ENCODE measurements around the gene XRN2.

XRN2 gene

DNA sequence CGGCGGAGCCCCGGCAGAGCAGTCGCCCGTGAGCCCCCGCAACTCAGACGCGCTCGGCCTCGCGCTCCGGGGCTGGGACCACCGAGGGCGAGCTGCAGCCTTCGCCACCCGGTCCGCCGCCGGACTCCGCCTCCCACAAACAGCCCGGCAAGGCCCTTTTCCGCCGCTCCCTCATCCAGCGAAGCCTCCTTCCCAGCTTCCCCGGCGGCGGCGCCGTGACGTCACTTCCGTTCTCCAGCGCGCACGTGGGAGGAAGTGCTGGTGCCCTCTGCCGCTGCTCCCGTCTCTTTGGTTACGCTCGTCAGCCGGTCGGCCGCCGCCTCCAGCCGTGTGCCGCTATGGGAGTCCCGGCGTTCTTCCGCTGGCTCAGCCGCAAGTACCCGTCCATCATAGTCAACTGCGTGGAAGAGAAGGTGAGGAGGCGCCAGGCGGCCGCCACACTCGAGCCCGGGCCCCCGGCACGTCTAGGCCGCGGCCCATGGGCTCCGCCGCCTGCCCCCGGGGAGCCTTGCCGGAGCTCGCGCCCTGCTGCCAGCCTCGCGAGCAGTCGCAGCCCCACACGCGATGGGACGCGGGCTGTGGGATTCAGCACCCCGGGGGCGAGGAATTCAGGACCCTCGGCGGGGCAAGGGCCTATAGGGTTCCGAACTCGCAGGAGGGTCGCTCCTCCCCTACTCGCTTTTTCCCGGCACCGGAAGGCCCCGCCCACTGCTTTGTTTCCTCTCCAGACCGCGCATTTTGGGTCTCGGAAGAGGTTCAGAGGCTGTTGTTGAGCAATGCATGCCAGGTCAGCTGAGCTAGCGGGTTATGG, at the start of gene XRN2:
Gene XRN2, plus strand, starts transcription at position 271 of the 811 bp plus-strand sequence. Its CDS starts 68 bp downstream, at position 339.
- peak; percentile 96 for DNase-seq

GRCh38 chr20:21257192-21257591, 45.9 kb upstream of the XRN2 start:
- no peak for DNase-seq

- DNase-seq: no peak
Measured at GRCh38 chr20:21258411-21258810, 44.7 kb upstream of the XRN2 start.

GRCh38 chr20:21259346-21259745, 43.8 kb upstream of the XRN2 start:
- no peak for DNase-seq

GRCh38 chr20:21262812-21263211, 40.3 kb upstream of the XRN2 start:
- DNase-seq: no peak

DNA sequence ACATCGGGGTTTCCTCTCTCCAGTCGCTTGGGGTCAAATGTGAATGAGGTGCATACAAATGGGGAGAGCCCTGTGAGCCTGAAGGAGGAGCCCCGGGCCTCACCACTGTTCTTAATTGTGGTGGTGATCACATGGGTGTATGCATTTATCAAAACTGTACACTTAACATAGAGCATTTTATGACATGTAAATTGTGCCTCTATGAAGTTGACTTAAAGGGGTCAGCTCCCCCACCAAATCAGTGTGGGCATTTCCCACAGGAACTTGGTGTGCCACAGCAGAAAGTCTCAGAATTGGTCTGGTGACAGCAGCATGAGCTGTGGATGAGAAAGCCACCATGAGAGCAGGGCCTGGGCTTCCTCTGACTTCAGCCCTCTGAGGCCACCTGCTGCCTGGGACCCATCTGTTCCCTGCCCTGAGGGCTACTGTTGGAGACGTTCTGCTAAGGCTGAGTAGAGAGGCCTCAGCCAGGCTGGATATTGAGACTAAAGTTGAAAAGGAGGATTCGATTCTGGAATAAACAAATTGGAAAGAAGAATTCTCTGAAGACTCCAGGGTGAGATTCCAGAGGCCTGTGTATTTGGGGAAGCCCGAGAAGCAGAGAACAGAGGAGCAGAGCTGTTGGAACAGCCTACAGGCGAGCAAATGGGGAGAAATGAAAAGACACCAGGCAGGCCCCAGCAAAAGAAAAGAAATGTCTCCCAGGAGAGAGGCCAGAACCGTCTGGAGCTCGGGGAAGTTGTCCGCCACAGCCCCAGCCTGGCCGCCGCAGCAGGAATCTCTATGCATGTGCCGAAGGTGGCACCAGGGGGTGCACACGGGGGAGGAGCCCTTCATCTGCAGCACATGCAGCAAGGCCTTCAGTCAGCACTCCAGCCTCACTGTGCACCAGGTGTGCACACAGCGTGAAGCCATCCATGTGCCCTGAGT, 37.6 kb upstream of the XRN2 start:
- DNase-seq: no peak

- DNase-seq: no peak
Measured at GRCh38 chr20:21266191-21266536, 37.0 kb upstream of the XRN2 start.

GRCh38 chr20:21269772-21270171, 33.4 kb upstream of the XRN2 start:
- no peak for DNase-seq

- no peak for DNase-seq
Measured at GRCh38 chr20:21270806-21271205, 32.3 kb upstream of the XRN2 start.

DNA sequence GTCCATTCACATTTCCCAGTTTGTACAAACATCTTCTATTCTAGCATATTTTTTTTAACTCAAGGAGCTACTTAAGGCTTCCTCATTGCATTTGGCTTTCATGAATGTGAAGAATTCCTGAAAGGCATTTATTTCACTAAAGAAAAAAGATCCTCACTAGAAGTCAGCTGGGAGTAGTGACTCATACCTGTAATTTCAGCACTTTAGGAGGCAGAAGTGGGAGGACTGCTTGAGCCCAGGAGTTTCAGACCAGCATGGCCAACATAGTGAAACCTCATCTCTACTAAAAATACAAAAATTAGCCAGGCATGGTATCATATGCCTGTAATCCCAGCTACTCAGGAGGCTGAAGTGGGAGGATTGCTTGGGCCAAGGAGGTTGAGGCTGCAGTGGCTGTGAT, 30.9 kb upstream of the XRN2 start:
- DNase-seq: no peak

DNA sequence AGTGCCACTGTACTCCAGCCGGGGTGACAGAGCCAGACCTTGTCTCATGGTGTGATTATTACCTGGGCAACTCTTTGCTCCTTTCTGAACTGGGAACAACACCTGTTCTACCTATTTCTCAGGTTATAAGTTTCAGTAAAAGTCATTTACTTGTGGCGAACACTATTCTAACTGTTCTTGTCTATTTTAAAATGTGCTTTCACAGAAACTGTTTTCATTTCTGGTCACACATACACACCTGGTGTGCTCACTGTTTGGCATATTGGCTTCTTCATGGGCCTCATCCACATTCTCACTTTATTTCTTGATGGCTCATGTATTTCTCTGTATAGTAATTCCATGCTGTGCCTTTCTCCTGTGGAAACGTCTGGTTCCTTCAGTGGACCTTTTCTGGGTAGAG, 30.5 kb upstream of the XRN2 start:
- DNase-seq: no peak

DNA sequence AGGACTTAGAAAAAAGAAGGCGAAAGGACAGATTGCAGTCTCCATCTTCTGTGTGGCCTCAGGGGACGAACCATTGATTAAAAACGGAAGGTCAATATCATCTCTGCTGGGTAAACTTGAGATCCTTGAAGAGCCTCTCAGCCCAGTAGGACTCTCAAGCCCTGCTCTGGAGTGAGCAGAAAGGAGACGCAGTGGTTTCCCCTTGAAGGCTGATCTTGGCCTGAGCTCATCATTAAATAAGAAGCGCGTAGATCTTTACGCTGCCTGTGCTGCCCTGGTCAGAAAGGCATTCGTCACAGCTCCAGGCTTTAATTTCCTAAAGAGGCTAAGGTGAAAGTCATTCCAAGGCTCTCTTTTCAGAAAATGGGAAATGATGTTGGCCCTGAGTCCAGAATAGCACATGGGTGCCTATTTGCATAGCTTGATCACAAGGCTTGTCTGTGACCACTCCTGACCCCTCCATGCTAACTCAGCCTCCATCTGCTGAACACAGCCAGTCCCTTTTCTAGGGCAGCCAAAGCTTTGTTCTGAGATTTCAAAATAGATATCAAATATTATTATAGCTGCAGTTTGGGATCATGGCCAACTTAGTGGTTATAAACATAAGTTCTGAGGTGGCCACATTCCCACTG, 29.3 kb upstream of the XRN2 start:
- no peak for DNase-seq

DNA sequence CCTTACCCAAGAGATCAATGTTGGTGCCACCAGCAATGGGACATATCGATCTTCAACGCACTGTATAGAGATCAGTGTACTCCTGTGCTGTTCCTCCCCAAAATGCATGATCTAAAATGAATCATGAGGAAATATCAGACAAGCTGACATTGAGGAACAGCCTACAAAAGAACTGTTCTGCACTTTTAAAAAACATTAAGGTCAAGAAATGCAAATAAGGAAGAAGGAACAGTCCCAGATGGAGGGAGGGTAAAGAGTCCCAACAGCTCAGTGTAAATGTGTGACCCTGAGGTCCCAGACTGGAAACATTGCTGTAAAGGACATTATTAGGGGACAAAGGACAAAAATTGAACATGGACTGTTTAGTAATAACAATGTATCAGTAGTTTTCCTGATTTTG, 24.3 kb upstream of the XRN2 start:
- DNase-seq: no peak

DNA sequence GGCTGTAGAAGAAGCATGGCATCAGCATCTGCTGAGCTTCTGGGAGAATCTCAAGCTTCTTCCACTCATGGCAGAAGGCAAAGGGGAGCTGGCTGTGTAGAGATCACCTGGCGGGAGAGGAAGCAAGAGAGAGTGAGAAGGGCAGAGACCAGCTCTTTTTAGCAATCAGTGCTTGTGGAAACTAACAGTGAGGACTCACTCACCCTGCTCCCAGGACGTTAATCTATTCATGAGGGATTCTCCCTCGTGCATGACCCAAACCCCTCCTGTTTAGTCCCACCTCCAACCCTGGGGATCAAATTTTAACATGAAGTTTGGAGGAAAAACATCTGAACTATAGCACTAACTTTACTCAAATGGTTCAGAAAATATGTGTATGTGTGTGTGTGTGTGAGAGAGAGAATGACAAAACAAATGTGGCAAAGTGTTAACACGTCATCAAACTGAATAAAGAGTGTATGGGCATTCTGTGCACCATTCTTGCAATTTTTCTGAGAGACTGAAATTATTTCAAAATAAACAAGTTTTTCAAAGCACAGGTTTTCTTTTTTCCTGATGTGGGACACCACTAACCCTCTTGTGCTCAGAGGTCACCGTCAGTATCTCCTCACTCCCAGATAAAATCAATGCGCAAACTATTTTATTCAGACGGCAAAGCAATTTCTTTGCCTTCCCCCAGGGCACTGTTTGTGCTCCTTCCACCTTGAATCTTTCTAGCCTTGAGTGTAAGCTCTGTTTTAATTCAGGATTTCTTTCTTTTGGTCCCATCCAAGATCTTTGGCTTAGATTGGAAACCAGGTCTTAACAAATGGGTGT, 23.2 kb upstream of the XRN2 start:
- no peak for DNase-seq

DNA sequence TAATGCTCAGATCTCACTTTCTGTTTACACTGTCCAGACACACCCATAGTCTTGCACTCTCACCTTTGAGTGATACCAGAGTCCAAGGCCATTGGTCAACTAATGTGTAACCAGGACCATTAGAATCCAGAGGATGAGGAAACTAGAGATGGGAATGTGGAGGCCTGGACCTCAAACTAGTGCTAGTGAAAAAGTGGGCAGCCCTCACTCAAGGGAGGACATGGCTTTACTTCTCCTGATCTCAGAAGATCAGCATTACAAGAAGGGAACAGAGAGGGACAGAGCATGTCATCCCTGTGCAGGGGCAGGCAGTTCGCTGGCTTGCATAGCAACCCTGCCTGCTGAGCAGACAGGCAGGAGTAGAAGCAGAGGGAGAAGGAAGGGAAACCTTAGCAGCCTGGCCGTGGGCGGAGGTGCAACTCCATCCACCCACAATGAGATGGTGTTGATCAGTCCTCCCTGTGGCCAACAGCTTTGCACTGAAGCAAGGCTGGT, 22.6 kb upstream of the XRN2 start:
- DNase-seq: no peak

GRCh38 chr20:21286775-21287174, 16.4 kb upstream of the XRN2 start:
- no peak for DNase-seq

DNA sequence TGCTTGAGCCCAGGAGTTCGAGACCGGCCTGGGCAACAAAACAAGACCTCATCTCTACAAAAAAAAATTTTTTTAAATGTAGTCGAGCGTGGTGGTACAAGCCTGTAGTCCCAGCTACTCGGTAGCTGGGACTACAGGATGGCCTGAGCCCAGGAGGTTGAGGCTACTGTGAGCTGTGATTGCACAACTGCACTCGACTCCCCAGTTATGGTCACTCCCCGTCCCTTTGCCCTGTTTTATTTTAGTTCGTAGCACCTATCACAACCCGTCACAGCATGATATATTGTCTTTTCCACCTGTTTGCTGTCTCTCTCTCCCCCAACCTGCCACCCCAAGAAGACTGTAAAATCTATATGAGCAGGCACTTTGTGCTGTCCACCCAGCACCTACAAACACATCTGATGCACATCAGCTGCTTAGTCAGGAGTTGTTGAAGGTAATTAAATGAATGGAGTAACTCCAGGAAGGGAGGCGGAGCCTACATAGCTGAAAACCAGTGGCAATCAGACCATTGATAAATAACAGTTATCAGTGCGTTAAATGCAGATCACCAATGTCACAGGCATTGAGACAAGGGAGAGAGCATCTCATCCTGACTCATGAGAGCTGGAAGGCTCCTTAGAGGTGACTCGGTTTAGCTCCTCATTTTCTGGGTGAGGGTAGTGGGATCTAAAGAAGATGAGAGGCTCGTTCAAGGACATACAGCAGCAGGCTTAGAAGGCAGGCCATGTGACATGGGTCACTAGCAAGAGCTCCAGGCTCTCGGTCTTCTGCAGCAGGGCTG, 14.4 kb upstream of the XRN2 start:
- DNase-seq: no peak

- DNase-seq: no peak
Measured at GRCh38 chr20:21289651-21290050, 13.5 kb upstream of the XRN2 start.

- DNase-seq: no peak
Measured at GRCh38 chr20:21291026-21291425, 12.1 kb upstream of the XRN2 start.

- no peak for DNase-seq
Measured at GRCh38 chr20:21294755-21295154, 8.4 kb upstream of the XRN2 start.

GRCh38 chr20:21301940-21302663, 1.0 kb upstream of the XRN2 start:
- no peak for DNase-seq

All from activated CD4-positive, alpha-beta T cell treated with anti-CD3 and anti-CD28 coated beads, Interleukin-10, Interleukin-2, amounts not matched to agents 100 ng/mL and 50 ng/mL, durations not matched to agents 16 hours and 8 hours (primary cell).